K562 (cell line): ENCODE results near the gene RABGAP1L.

Experiments used
- BHLHE40 ChIP-seq: IDR thresholded peaks from 2 replicates; pipeline ENCODE4 v1.6.1; 2011; ENCODE audit warnings: low read length, improper control_type of control experiment
- FOXA3 ChIP-seq, 2 experiments: fragments of 450-650 bp in 1 of 2; sonication (generic) in 1 of 2; formaldehyde crosslinking; IDR thresholded peaks in 1 of 2; conservative IDR thresholded peaks in 1 of 2; 2 replicates each; pipeline versions ENCODE4 v1.4.0 to v1.8.0; 2020 to 2022; ENCODE audit warnings: mild to moderate bottlenecking in 2 of 2, missing genetic modification reagents in 1 of 2
- HCFC1 ChIP-seq: IDR thresholded peaks from 2 replicates; pipeline ENCODE4 v1.6.1; 2012; ENCODE audit warnings: low read depth, low read length, improper control_type of control experiment
- HDAC2 ChIP-seq: fragments of 450-650 bp; IDR thresholded peaks from 2 replicates; pipeline ENCODE4 v1.6.1; 2016; ENCODE audit warnings: mild to moderate bottlenecking
- POLR2A ChIP-seq: fragments of 450-650 bp; conservative IDR thresholded peaks from 2 replicates; pipeline ENCODE4 v1.6.1; 2016
- SFPQ ChIP-seq: fragments of 200-400 bp; formaldehyde crosslinking; IDR thresholded peaks from 2 replicates; pipeline ENCODE4 v1.6.1; 2017; ENCODE audit warnings: mild to moderate bottlenecking, low read depth, low read length, moderate library complexity
- SOX6 ChIP-seq: fragments of 450-650 bp; IDR thresholded peaks from 2 replicates; pipeline ENCODE4 v1.6.1; 2014; ENCODE audit warnings: mild to moderate bottlenecking
- XRCC5 ChIP-seq: fragments of 200-400 bp; formaldehyde crosslinking; IDR thresholded peaks from 2 replicates; pipeline ENCODE4 v1.6.1; 2017; ENCODE audit warnings: low read depth, mild to moderate bottlenecking, low read length
- ZKSCAN1 ChIP-seq: fragments of 150-350 bp; IDR thresholded peaks from 2 replicates; pipeline ENCODE4 v1.6.1; 2016; ENCODE audit warnings: low read depth, low read length
- TF ChIP-seq, protein P1 (sequence below), 3 experiments: IDR thresholded peaks in 2 of 3; conservative IDR thresholded peaks in 1 of 3; 2 replicates each; pipeline ENCODE4 v1.5.1; 2011 to 2012; ENCODE audit warnings: low read length in 3 of 3, mild to moderate bottlenecking in 3 of 3, control low read depth in 2 of 3, improper control_type of control experiment in 1 of 3, inconsistent platforms in 1 of 3, low read depth in 1 of 3, mixed read lengths in 1 of 3, moderate library complexity in 1 of 3; ENCODE audit not compliant: insufficient read depth in 2 of 3

- TF ChIP-seq HCFC1 (no peak), XRCC5 (no peak), ZKSCAN1 (no peak), HDAC2 (no peak), FOXA3 (CRISPR knock-in tag; conservative IDR thresholded peaks at IDR 0.05 in 1 of 2, IDR thresholded peaks at IDR 0.05 in 1 of 2) (no peak), BHLHE40 (no peak), POLR2A (no peak), SFPQ (no peak), SOX6 (no peak)
- TF ChIP-seq, protein P1, sequence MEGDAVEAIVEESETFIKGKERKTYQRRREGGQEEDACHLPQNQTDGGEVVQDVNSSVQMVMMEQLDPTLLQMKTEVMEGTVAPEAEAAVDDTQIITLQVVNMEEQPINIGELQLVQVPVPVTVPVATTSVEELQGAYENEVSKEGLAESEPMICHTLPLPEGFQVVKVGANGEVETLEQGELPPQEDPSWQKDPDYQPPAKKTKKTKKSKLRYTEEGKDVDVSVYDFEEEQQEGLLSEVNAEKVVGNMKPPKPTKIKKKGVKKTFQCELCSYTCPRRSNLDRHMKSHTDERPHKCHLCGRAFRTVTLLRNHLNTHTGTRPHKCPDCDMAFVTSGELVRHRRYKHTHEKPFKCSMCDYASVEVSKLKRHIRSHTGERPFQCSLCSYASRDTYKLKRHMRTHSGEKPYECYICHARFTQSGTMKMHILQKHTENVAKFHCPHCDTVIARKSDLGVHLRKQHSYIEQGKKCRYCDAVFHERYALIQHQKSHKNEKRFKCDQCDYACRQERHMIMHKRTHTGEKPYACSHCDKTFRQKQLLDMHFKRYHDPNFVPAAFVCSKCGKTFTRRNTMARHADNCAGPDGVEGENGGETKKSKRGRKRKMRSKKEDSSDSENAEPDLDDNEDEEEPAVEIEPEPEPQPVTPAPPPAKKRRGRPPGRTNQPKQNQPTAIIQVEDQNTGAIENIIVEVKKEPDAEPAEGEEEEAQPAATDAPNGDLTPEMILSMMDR (IDR thresholded peaks at IDR 0.05 in 2 of 3, conservative IDR thresholded peaks at IDR 0.05 in 1 of 3; ENCODE audit: insufficient read depth in 2 of 3, low read depth in 1 of 3, low read length in 3 of 3) = no peak
Measured at GRCh38 chr1:174200746-174201145, 41.4 kb downstream of the RABGAP1L start.
